Naive thymus-derived CD8-positive, alpha-beta T cell (primary cell): ENCODE measurements around the gene NUDT6. TPM values are rescaled to one million over a fixed set of nuclear protein-coding genes. Genes with fewer than 3 reads are reported as not detected.

Source experiments
- ATAC-seq, 2 donors: fragments of 150-1000 bp; cut with Tn5 transposase in 1 of 2; sonication (Bioruptor Pico), chemical (Tn5 transposase) in 1 of 2; 1 replicate in 1 of 2; 2 replicates in 1 of 2; pipeline ENCODE4 v1.10.0; 2021; ENCODE audit warnings: mild to moderate bottlenecking in 2 of 2, moderate library complexity in 2 of 2
- POLR2A ChIA-PET: fragments of 350-600 bp; sonication (Branson Sonifier 250); formaldehyde crosslinking; loops from one replicate; lab custom pipeline; 2021; ENCODE audit warnings: antibody characterized with exemption; lab: Charles Lee
- DNase-seq, 10 donors: peaks; one replicate each; pipeline versions ENCODE4 v3.0.0 to v3.0.0-alpha.2; 2020 to 2022
- H3K27ac Mint-ChIP-seq, 10 donors: one replicate each; pipeline ENCODE4 v1.8.0; 2020 to 2022; ENCODE audit warnings: mild to moderate bottlenecking in 10 of 10, mixed read lengths in 10 of 10, moderate library complexity in 4 of 10, inconsistent platforms in 1 of 10
- H3K27me3 Mint-ChIP-seq, 5 donors: one replicate each; pipeline ENCODE4 v1.8.0; 2021 to 2022; ENCODE audit warnings: mixed read lengths in 5 of 5
- H3K36me3 Mint-ChIP-seq, 3 donors: one replicate each; pipeline ENCODE4 v1.8.0; 2020 to 2022; ENCODE audit warnings: mixed read lengths in 3 of 3, mild to moderate bottlenecking in 2 of 3, inconsistent platforms in 1 of 3
- H3K4me1 Mint-ChIP-seq, 4 donors: one replicate each; pipeline ENCODE4 v1.8.0; 2021 to 2022; ENCODE audit warnings: mixed read lengths in 4 of 4
- H3K4me3 Mint-ChIP-seq, 10 donors: one replicate each; pipeline ENCODE4 v1.8.0; 2020 to 2022; ENCODE audit warnings: mild to moderate bottlenecking in 10 of 10, mixed read lengths in 10 of 10, moderate library complexity in 6 of 10, inconsistent platforms in 1 of 10
- H3K9me3 Mint-ChIP-seq, 9 donors: one replicate each; pipeline ENCODE4 v1.8.0; 2020 to 2022; ENCODE audit warnings: mixed read lengths in 9 of 9, mild to moderate bottlenecking in 3 of 9, inconsistent platforms in 1 of 9, moderate library complexity in 1 of 9
- polyA plus RNA-seq, 3 donors: library from polyadenylated mRNA; unstranded; fragments of 300-500 nt; fragmentation: Illumina TruSeq; gene quantifications; one replicate each; pipeline ENCODE4 v1.2.3, GENCODE V29; 2021
- total RNA-seq, 8 experiments: library from RNA in 2 of 8; stranded (reverse) in 2 of 8; gene quantifications; one replicate each; pipeline ENCODE4 v1.2.3 and lab custom pipeline; 2021 to 2026

Gene NUDT6
- total and polyA plus RNA-seq, 5 experiments from 2014 or later, result 2.5 to 3.1 (median 3.1) TPM

DNA sequence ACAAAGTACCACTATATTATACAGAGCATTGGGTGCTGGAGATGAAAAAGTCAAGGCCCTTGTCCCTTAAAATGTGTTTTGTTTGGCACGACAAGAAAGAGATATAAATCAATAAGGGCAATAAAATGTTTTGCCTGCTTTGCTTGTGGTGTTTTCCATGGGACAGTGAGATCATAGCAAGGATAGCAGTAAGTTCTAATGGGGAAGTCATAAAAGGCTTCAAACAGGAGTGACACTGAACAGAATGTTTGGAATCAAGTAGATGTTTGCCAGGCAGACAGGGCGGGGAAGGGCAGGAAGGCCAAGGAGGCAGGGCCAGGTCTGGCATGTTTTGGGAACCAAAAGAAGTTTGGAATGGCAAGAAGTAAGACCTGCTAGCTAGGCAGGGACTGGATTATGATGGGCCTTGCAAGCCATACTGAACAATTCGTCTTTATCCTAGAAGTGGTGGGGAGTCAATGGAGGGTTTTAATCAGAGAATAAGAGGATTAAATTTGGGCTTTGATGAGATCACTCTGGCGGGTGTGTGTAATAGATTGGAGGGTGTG, 79.3 kb downstream of the NUDT6 start:
- POLR2A ChIA-PET, result no interaction called here

More for the DNA sequence above, 79.3 kb downstream of the NUDT6 start:
- no peak for DNase-seq
- no peaks in the 10 kb centered on the region for H3K9me3 Mint-ChIP-seq
- no peaks in the 10 kb centered on the region for H3K4me1 Mint-ChIP-seq
- no peak for ATAC-seq
- H3K27me3 Mint-ChIP-seq, result peaks cover 6 to 20% (median 14%) of the 10 kb centered on the region in 5 donors
- H3K4me3 Mint-ChIP-seq, result no peak overlapping the region
- H3K27ac Mint-ChIP-seq, result peak overlapping the region in 1 of 10 donors; percentile 15
- H3K36me3 Mint-ChIP-seq, result no peaks in the 10 kb centered on the region

Other genes starting within 250 kb of the NUDT6 start
- gene BBS12, start 189.9 kb downstream of the NUDT6 start, total RNA-seq, result 1 to 10 TPM; 1.9 to 2.4 TPM
- 1 to 10 TPM in 2 of 3 donors, under 1 TPM in 1; 0.46 to 1.5 (median 1.1) TPM for gene BBS12, start 189.9 kb downstream of the NUDT6 start, polyA plus RNA-seq
- not detected for gene FGF2, start 95.8 kb downstream of the NUDT6 start, total RNA-seq
- not detected for gene FGF2, start 95.8 kb downstream of the NUDT6 start, polyA plus RNA-seq